ENCODE results near the gene LONP2. TPM values are rescaled to one million over a fixed set of nuclear protein-coding genes. Genes with fewer than 3 reads are reported as not detected.

LONP2 gene
- polyA plus RNA-seq, 2 donors = 16.2 to 28.6 TPM

DNA sequence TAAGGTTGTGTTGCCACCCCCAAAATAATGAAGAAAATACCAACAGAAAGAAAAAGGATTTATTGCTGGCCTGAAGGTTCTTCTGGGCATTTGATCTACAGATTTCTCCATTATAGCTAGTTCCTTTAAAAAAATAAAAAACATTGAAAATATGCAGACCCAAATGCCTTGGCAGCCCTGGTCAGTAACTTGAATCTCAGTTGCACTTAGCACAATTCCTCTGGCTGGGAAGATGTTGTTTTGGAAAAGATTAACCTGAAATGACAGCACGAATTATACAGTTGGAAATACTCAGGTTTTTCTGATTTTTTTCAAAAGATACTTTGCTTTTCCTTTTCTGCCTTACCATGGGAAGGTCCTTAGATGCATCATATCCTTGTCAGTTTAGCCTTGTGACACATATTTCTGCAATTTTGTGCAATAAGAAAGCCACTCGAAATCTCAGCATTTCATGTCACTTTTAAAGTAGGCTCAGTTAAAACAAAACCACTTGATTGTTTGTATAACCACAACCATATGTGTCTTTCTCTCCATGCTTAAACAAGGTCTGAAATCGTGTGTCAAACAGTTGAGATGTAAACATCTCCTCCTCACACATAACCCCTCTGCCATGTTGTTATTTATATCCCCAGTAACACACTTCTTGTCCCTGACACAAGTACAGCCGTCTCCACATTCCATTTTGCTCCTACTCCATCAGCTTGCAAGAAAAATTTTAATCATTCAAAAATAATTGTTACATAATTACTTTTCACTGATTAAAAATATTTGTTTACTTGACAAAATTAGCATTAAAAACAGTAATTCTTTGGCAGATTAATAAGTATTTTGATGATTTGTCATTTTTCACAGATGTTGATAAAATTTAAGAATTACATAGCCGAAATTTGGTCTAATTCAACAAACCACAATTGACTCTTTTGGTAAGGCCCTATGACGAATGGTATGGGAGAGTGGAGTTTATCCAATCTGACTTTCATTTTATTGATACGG is 80.0 kb downstream of the LONP2 start:
- 77 to 82% methylated on average over 7 of the region's 7 CpGs for WGBS, 2 donors
- H3K27me3 ChIP-seq (ENCODE audit: control insufficient read depth in 1 of 2, insufficient read depth in 2 of 2, low read length in 2 of 2) = no peaks in the 10 kb centered on the region

DNA sequence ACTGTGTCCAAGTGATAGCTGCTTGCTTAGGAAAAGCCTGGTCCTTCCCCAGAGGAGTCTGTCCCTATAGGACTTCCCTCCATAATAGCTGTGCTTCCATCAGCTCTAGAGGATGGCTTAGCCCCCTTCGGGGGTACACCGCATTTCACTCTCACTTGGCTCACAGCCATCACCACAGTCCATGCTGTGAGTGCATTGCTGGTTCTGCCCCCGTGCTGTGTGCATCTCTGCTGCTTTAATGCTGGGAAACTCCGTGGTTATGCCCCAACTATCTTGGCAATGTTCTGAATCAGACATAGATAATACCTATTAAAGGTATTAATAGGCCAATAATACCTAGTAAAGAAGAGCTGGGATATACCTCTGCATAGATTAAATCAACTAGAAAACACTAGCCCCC is 82.8 kb downstream of the LONP2 start:
- Histone ChIP-seq H3K27ac (ENCODE audit: low read depth in 2 of 2, low read length in 1 of 2) (no peak overlapping the region), H3K9me3 (ENCODE audit: control insufficient read depth in 2 of 2, insufficient read depth in 1 of 2, low read depth in 1 of 2, low read length in 1 of 2) (no peaks in the 10 kb centered on the region), H3K27me3 (ENCODE audit: control insufficient read depth in 1 of 2, insufficient read depth in 2 of 2, low read length in 2 of 2) (no peaks in the 10 kb centered on the region), H3K36me3 (ENCODE audit: control insufficient read depth in 2 of 2, insufficient read depth in 2 of 2, low read length in 1 of 2) (peaks cover 0 to 5% of the 10 kb centered on the region in 2 donors), H3K4me3 (ENCODE audit: low read depth in 1 of 2, low read length in 2 of 2) (no peak overlapping the region), H3K4me1 (ENCODE audit: control insufficient read depth in 2 of 2, insufficient read depth in 2 of 2, low read length in 1 of 2) (no peaks in the 10 kb centered on the region)
- 79 to 81% methylated on average over 4 of the region's 4 CpGs for WGBS, 2 donors

More for the DNA sequence above, 80.0 kb downstream of the LONP2 start:
- Histone ChIP-seq H3K4me3 (ENCODE audit: low read depth in 1 of 2, low read length in 2 of 2) (no peak overlapping the region), H3K4me1 (ENCODE audit: control insufficient read depth in 2 of 2, insufficient read depth in 2 of 2, low read length in 1 of 2) (no peaks in the 10 kb centered on the region), H3K36me3 (ENCODE audit: control insufficient read depth in 2 of 2, insufficient read depth in 2 of 2, low read length in 1 of 2) (peaks cover 0 to 9% of the 10 kb centered on the region in 2 donors), H3K27ac (ENCODE audit: low read depth in 2 of 2, low read length in 1 of 2) (no peak overlapping the region), H3K9me3 (ENCODE audit: control insufficient read depth in 2 of 2, insufficient read depth in 1 of 2, low read depth in 1 of 2, low read length in 1 of 2) (no peaks in the 10 kb centered on the region)

DNA sequence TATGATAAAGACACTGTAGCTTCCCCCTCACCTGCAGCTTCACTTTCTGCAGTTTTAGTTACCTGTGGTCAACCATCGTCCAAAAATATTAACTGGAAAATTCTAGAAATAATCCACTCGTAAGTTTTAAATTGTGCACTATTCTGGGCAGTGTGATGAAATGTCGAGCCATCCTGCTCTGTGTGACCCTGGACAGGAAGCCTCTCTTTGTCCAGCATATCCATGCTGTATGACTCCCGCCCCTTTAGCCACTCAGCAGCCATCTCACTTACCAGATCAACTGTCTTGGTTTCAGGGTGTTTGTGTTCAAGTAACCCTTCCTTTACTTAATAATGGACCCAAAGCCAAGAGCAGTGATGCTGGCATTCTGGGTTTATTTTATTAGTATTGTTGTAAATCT is 85.0 kb downstream of the LONP2 start:
- no peaks in the 10 kb centered on the region for H3K27me3 ChIP-seq (ENCODE audit: control insufficient read depth in 1 of 2, insufficient read depth in 2 of 2, low read length in 2 of 2)
- H3K36me3 ChIP-seq (ENCODE audit: control insufficient read depth in 2 of 2, insufficient read depth in 2 of 2, low read length in 1 of 2) = peaks cover 0 to 5% of the 10 kb centered on the region in 2 donors
- no peaks in the 10 kb centered on the region for H3K4me1 ChIP-seq (ENCODE audit: control insufficient read depth in 2 of 2, insufficient read depth in 2 of 2, low read length in 1 of 2)
- H3K9me3 ChIP-seq (ENCODE audit: control insufficient read depth in 2 of 2, insufficient read depth in 1 of 2, low read depth in 1 of 2, low read length in 1 of 2) = no peaks in the 10 kb centered on the region
- H3K27ac ChIP-seq (ENCODE audit: low read depth in 2 of 2, low read length in 1 of 2) = no peak overlapping the region
- no peak overlapping the region for H3K4me3 ChIP-seq (ENCODE audit: low read depth in 1 of 2, low read length in 2 of 2)
- 89 to 93% methylated on average over 4 of the region's 4 CpGs for WGBS, 2 donors

DNA sequence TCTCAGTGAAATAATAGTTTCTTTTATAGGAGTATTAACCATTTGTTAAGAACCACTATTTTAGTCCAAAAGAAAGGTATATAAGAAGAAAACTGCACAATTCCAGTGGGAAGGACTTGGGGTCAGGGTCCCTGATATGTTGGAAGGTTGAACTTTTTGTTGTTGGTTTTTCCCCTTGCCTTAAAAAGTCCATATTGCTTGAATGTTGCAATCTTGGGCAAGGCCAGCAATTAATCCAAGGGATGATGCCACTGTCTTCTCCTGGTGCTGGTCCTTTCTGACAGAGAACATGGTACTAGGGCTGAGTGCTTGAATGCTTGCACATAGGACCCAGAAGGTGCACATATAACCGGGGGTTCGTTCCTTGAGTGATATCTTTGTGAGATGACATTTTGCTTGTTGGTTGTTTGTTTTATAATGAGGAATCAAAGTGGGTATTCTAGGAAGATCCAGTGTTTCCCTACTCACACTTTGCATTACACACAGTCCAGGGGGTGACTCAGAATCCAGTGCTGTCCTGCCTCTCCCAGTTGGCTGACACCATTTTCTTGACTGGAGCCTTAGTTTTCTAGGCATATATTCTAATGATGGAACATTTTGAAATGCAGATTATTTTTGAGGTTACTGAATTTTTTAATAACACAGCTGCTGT is 86.2 kb downstream of the LONP2 start:
- Histone ChIP-seq H3K27me3 (ENCODE audit: control insufficient read depth in 1 of 2, insufficient read depth in 2 of 2, low read length in 2 of 2) (no peaks in the 10 kb centered on the region), H3K36me3 (ENCODE audit: control insufficient read depth in 2 of 2, insufficient read depth in 2 of 2, low read length in 1 of 2) (peaks cover 0 to 8% of the 10 kb centered on the region in 2 donors), H3K4me1 (ENCODE audit: control insufficient read depth in 2 of 2, insufficient read depth in 2 of 2, low read length in 1 of 2) (peaks cover 0 to 4% of the 10 kb centered on the region in 2 donors), H3K9me3 (ENCODE audit: control insufficient read depth in 2 of 2, insufficient read depth in 1 of 2, low read depth in 1 of 2, low read length in 1 of 2) (no peaks in the 10 kb centered on the region), H3K4me3 (ENCODE audit: low read depth in 1 of 2, low read length in 2 of 2) (no peak overlapping the region), H3K27ac (ENCODE audit: low read depth in 2 of 2, low read length in 1 of 2) (no peak overlapping the region)
- 94 to 97% methylated on average over 2 of the region's 2 CpGs for WGBS, 2 donors

DNA sequence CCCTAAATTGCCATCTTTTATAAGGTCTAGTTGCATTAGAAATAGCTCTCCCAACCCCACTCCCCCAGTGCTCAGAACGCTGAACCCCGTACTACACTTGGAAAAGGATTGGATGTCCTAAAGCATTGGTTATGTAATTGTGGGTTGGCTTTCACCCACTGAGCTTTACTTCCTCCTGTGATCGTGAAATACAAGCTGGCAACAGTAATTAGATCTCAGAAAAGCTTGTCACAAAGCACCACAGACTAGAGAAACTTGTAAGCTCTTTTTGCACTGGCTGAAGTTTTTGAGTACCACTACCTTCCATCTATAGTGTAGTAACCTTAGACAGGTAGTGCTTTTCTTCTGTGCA is 86.7 kb downstream of the LONP2 start:
- Histone ChIP-seq H3K4me1 (ENCODE audit: control insufficient read depth in 2 of 2, insufficient read depth in 2 of 2, low read length in 1 of 2) (peaks cover 0 to 4% of the 10 kb centered on the region in 2 donors), H3K4me3 (ENCODE audit: low read depth in 1 of 2, low read length in 2 of 2) (no peak overlapping the region), H3K9me3 (ENCODE audit: control insufficient read depth in 2 of 2, insufficient read depth in 1 of 2, low read depth in 1 of 2, low read length in 1 of 2) (no peaks in the 10 kb centered on the region), H3K36me3 (ENCODE audit: control insufficient read depth in 2 of 2, insufficient read depth in 2 of 2, low read length in 1 of 2) (peaks cover 0 to 8% of the 10 kb centered on the region in 2 donors), H3K27me3 (ENCODE audit: control insufficient read depth in 1 of 2, insufficient read depth in 2 of 2, low read length in 2 of 2) (no peaks in the 10 kb centered on the region), H3K27ac (ENCODE audit: low read depth in 2 of 2, low read length in 1 of 2) (no peak overlapping the region)
- WGBS, 2 donors = 22 to 33% methylated on average over 3 of the region's 3 CpGs

DNA sequence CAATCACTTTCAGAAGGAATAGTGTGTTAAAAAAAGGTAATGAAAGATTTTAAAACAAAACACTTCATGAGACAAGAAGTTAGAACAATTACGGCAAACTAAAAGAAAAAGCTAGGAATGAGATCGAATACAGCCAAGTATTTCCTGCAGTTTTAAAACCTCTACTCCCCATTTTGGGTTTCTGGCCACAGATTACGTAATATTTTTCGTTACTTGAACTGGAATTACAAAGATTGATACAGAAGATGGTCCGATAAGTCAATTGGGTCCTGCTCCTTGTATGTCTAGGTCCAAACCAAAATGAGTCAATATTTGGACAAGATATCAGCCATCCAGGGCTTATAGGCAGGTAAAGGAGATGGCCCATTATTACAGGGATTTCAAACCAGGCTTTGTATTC is 88.9 kb downstream of the LONP2 start:
- 92 to 95% methylated on average over 5 of the region's 5 CpGs for WGBS, 2 donors
- Histone ChIP-seq H3K27me3 (ENCODE audit: control insufficient read depth in 1 of 2, insufficient read depth in 2 of 2, low read length in 2 of 2) (no peaks in the 10 kb centered on the region), H3K27ac (ENCODE audit: low read depth in 2 of 2, low read length in 1 of 2) (no peak overlapping the region), H3K4me3 (ENCODE audit: low read depth in 1 of 2, low read length in 2 of 2) (no peak overlapping the region), H3K36me3 (ENCODE audit: control insufficient read depth in 2 of 2, insufficient read depth in 2 of 2, low read length in 1 of 2) (peaks cover 0 to 8% of the 10 kb centered on the region in 2 donors), H3K4me1 (ENCODE audit: control insufficient read depth in 2 of 2, insufficient read depth in 2 of 2, low read length in 1 of 2) (peaks cover 0 to 4% of the 10 kb centered on the region in 2 donors), H3K9me3 (ENCODE audit: control insufficient read depth in 2 of 2, insufficient read depth in 1 of 2, low read depth in 1 of 2, low read length in 1 of 2) (no peaks in the 10 kb centered on the region)

DNA sequence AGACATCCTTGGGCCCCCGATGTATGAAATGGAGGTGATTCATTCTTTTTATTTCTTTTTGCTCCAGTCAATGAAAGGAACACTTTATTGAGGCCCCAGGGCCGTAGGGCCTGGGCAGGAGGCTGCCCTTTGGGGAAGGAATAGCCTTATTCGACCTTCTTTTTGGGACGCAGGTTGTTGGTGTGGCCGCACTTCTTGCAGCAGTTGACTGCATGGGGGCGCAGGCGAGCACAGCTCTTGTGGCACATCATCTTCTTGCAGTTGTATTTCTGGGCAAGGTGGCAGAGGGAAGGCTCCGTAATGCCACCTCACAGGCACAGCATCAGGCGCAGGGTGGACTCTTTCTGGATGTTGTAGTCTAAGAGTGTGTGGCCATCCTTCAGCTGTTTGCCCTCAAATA is 90.2 kb downstream of the LONP2 start:
- WGBS, 2 donors = 89 to 91% methylated on average over 9 of the region's 9 CpGs
- H3K9me3 ChIP-seq (ENCODE audit: control insufficient read depth in 2 of 2, insufficient read depth in 1 of 2, low read depth in 1 of 2, low read length in 1 of 2) = no peaks in the 10 kb centered on the region
- H3K4me1 ChIP-seq (ENCODE audit: control insufficient read depth in 2 of 2, insufficient read depth in 2 of 2, low read length in 1 of 2) = peaks cover 0 to 4% of the 10 kb centered on the region in 2 donors
- H3K36me3 ChIP-seq (ENCODE audit: control insufficient read depth in 2 of 2, insufficient read depth in 2 of 2, low read length in 1 of 2) = peaks cover 0 to 8% of the 10 kb centered on the region in 2 donors
- H3K27ac ChIP-seq (ENCODE audit: low read depth in 2 of 2, low read length in 1 of 2) = no peak overlapping the region
- no peaks in the 10 kb centered on the region for H3K27me3 ChIP-seq (ENCODE audit: control insufficient read depth in 1 of 2, insufficient read depth in 2 of 2, low read length in 2 of 2)
- H3K4me3 ChIP-seq (ENCODE audit: low read depth in 1 of 2, low read length in 2 of 2) = no peak overlapping the region

DNA sequence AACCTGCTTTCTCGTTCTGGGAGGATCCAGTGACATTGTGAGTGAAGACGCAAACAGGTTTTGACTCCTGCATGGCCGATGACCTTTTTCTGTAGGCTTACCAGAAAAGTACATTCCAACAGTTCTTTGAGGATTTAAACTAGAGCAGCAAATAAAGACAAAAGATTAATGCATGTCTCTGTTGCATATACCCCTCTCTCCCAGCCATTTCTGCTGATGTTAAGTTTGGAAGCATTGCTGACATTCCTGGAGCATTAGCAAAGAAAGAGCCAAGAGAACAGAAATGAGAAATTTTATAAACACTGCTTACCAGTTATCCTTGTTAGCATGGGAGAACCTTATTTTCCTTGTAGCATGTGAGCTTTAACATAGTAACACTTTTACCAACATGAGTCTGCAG is 91.9 kb downstream of the LONP2 start:
- Histone ChIP-seq H3K9me3 (ENCODE audit: control insufficient read depth in 2 of 2, insufficient read depth in 1 of 2, low read depth in 1 of 2, low read length in 1 of 2) (no peaks in the 10 kb centered on the region), H3K36me3 (ENCODE audit: control insufficient read depth in 2 of 2, insufficient read depth in 2 of 2, low read length in 1 of 2) (peaks cover 0 to 8% of the 10 kb centered on the region in 2 donors), H3K4me1 (ENCODE audit: control insufficient read depth in 2 of 2, insufficient read depth in 2 of 2, low read length in 1 of 2) (peaks cover 0 to 4% of the 10 kb centered on the region in 2 donors), H3K27ac (ENCODE audit: low read depth in 2 of 2, low read length in 1 of 2) (no peak overlapping the region), H3K4me3 (ENCODE audit: low read depth in 1 of 2, low read length in 2 of 2) (no peak overlapping the region), H3K27me3 (ENCODE audit: control insufficient read depth in 1 of 2, insufficient read depth in 2 of 2, low read length in 2 of 2) (no peaks in the 10 kb centered on the region)
- 84 to 91% methylated on average over 3 of the region's 3 CpGs for WGBS, 2 donors

DNA sequence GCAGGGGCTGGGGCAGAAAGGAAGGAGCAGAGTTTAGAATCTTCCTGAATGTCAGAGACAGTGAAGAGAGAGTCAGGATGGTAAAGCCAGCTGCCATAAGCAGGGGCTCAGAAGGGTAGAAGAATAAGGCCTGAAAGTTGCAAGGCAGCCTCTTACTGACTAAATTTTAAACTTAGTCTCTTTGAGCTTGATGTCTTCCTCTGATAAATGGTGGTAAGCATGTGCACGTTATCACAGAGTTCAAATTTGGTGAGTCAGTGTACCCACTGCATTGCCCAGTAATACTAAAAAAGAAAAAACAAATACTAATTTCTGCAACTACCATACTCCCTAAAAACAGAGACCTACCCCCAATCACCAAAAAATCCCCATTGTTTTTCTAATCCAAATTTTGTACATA is 96.0 kb downstream of the LONP2 start:
- peaks cover 2 to 6% of the 10 kb centered on the region in 2 donors for H3K36me3 ChIP-seq (ENCODE audit: control insufficient read depth in 2 of 2, insufficient read depth in 2 of 2, low read length in 1 of 2)
- no peaks in the 10 kb centered on the region for H3K27me3 ChIP-seq (ENCODE audit: control insufficient read depth in 1 of 2, insufficient read depth in 2 of 2, low read length in 2 of 2)

More for the DNA sequence above, 96.0 kb downstream of the LONP2 start:
- H3K9me3 ChIP-seq (ENCODE audit: control insufficient read depth in 2 of 2, insufficient read depth in 1 of 2, low read depth in 1 of 2, low read length in 1 of 2) = no peaks in the 10 kb centered on the region
- no peak overlapping the region for H3K4me3 ChIP-seq (ENCODE audit: low read depth in 1 of 2, low read length in 2 of 2)
- H3K27ac ChIP-seq (ENCODE audit: low read depth in 2 of 2, low read length in 1 of 2) = no peak overlapping the region
- no peaks in the 10 kb centered on the region for H3K4me1 ChIP-seq (ENCODE audit: control insufficient read depth in 2 of 2, insufficient read depth in 2 of 2, low read length in 1 of 2)
- 88 to 92% methylated on average over 1 of the region's 1 CpG for WGBS, 2 donors
